Measurements from ENCODE around the gene PHKB.

Gene PHKB

GRCh38 chr16:47734081-47734857, 273.1 kb downstream of the PHKB start:
- Histone ChIP-seq H3K4me1 (ENCODE audit: control insufficient read depth, insufficient read depth, low read length) (peaks cover 6% of the 10 kb centered on the region), H3K27me3 (replicated peaks; ENCODE audit: control insufficient read depth, insufficient read depth, low read length) (no peaks in the 10 kb centered on the region), H3K4me3 (ENCODE audit: low read length) (no peak overlapping the region), H3K9ac (ENCODE audit: low read length) (no peak overlapping the region), H3K9me3 (ENCODE audit: control insufficient read depth, low read length) (peaks cover 9% of the 10 kb centered on the region), H3K36me3 (ENCODE audit: control insufficient read depth, insufficient read depth, low read length, severe bottlenecking) (no peaks in the 10 kb centered on the region)
- DNase-seq (ENCODE audit: low read depth) = no peak

- Histone ChIP-seq H3K9ac (ENCODE audit: low read length) (no peak overlapping the region), H3K4me1 (ENCODE audit: control insufficient read depth, insufficient read depth, low read length) (peaks cover 6% of the 10 kb centered on the region), H3K4me3 (ENCODE audit: low read length) (no peak overlapping the region), H3K27me3 (replicated peaks; ENCODE audit: control insufficient read depth, insufficient read depth, low read length) (no peaks in the 10 kb centered on the region), H3K36me3 (ENCODE audit: control insufficient read depth, insufficient read depth, low read length, severe bottlenecking) (no peaks in the 10 kb centered on the region), H3K9me3 (ENCODE audit: control insufficient read depth, low read length) (peaks cover 15% of the 10 kb centered on the region)
- DNase-seq (ENCODE audit: low read depth) = no peak
Measured at GRCh38 chr16:47734987-47735594, 274.0 kb downstream of the PHKB start.

DNA sequence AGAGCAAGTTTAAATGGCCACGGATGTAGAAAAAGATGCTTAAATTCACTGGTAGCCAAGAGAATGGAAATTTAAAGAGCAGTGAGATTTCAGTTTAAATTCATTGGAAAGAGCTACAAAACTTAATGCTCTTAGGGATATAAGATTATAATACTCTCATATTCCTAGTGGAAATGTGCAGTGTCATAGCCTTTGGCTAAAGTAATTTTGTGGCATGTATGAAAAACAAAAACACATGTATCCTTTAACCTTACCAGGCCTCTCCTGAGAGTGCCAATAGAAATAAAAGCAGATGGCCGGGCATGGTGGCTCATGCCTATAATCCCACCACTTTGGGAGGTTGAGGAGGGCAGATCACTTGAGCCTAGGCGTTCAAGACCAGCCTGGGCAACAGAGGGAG, 289.2 kb downstream of the PHKB start:
- H3K27me3 ChIP-seq (replicated peaks; ENCODE audit: control insufficient read depth, insufficient read depth, low read length) = no peaks in the 10 kb centered on the region
- H3K4me3 ChIP-seq (ENCODE audit: low read length) = no peak overlapping the region
- no peaks in the 10 kb centered on the region for H3K4me1 ChIP-seq (ENCODE audit: control insufficient read depth, insufficient read depth, low read length)
- no peaks in the 10 kb centered on the region for H3K36me3 ChIP-seq (ENCODE audit: control insufficient read depth, insufficient read depth, low read length, severe bottlenecking)
- no peak overlapping the region for H3K9ac ChIP-seq (ENCODE audit: low read length)
- no peaks in the 10 kb centered on the region for H3K9me3 ChIP-seq (ENCODE audit: control insufficient read depth, low read length)
- peak; percentile 63 for DNase-seq (ENCODE audit: low read depth)

Data from adipocyte (in vitro differentiated cells).